ENCODE results near the gene TMEM145.
"Not testable (repeated sequence)": the region's sequence is repeated elsewhere in the genome, so short reads cannot be mapped to it uniquely, and the experiment has no call there.

TMEM145 gene

GRCh38 chr19:42328106-42328505, 15.0 kb downstream of the TMEM145 start:
- no peaks in the 10 kb centered on the region for H3F3A ChIP-seq (ENCODE audit: insufficient read depth)
- no peak overlapping the region for H3K27ac ChIP-seq (ENCODE audit: low read depth, low read length)
- no peak overlapping the region for H3K9ac ChIP-seq (ENCODE audit: low read length)
- no peak overlapping the region for H3K4me3 ChIP-seq (ENCODE audit: insufficient read depth, low read length, poor library complexity, severe bottlenecking)
- H3K4me2 ChIP-seq (ENCODE audit: low read depth, low read length, poor library complexity, severe bottlenecking) = no peak overlapping the region
- no peaks in the 10 kb centered on the region for H3K9me2 ChIP-seq (replicated peaks; ENCODE audit: insufficient read depth, low read length)
- TF ChIP-seq EZH2phosphoT487 (conservative IDR thresholded peaks at IDR 0.05; ENCODE audit: low read length) = no peak
- no peak for TF ChIP-seq CTCF (IDR thresholded peaks at IDR 0.05; ENCODE audit: insufficient read depth, low read length, poor library complexity, severe bottlenecking)
- H3K27me3 ChIP-seq (ENCODE audit: low read length) = no peaks in the 10 kb centered on the region
- no peaks in the 10 kb centered on the region for H3K9me3 ChIP-seq (ENCODE audit: insufficient read depth, low read length)
- H3K36me3 ChIP-seq (ENCODE audit: low read length) = no peaks in the 10 kb centered on the region
- H4K20me1 ChIP-seq (ENCODE audit: low read depth, low read length) = no peaks in the 10 kb centered on the region
- H3K79me2 ChIP-seq (ENCODE audit: insufficient read depth, low read length) = no peaks in the 10 kb centered on the region
- no peak overlapping the region for H2AFZ ChIP-seq (ENCODE audit: low read depth, low read length, severe bottlenecking)

- no peak overlapping the region for H3K4me2 ChIP-seq (ENCODE audit: low read depth, low read length, poor library complexity, severe bottlenecking)
- H3K27ac ChIP-seq (ENCODE audit: low read depth, low read length) = no peak overlapping the region
- H3K36me3 ChIP-seq (ENCODE audit: low read length) = no peaks in the 10 kb centered on the region
- H3K9me2 ChIP-seq (replicated peaks; ENCODE audit: insufficient read depth, low read length) = no peaks in the 10 kb centered on the region
- H3F3A ChIP-seq (ENCODE audit: insufficient read depth) = no peaks in the 10 kb centered on the region
- H4K20me1 ChIP-seq (ENCODE audit: low read depth, low read length) = no peaks in the 10 kb centered on the region
- H3K9ac ChIP-seq (ENCODE audit: low read length) = no peak overlapping the region
- no peak overlapping the region for H3K4me3 ChIP-seq (ENCODE audit: insufficient read depth, low read length, poor library complexity, severe bottlenecking)
- no peaks in the 10 kb centered on the region for H3K9me3 ChIP-seq (ENCODE audit: insufficient read depth, low read length)
- H3K27me3 ChIP-seq (ENCODE audit: low read length) = no peaks in the 10 kb centered on the region
- no peak for TF ChIP-seq CTCF (IDR thresholded peaks at IDR 0.05; ENCODE audit: insufficient read depth, low read length, poor library complexity, severe bottlenecking)
- no peak for TF ChIP-seq EZH2phosphoT487 (conservative IDR thresholded peaks at IDR 0.05; ENCODE audit: low read length)
- no peak overlapping the region for H2AFZ ChIP-seq (ENCODE audit: low read depth, low read length, severe bottlenecking)
- no peaks in the 10 kb centered on the region for H3K79me2 ChIP-seq (ENCODE audit: insufficient read depth, low read length)
Measured at GRCh38 chr19:42328854-42329253, 15.7 kb downstream of the TMEM145 start.

- no peak overlapping the region for H3K4me2 ChIP-seq (ENCODE audit: low read depth, low read length, poor library complexity, severe bottlenecking)
- H4K20me1 ChIP-seq (ENCODE audit: low read depth, low read length) = no peaks in the 10 kb centered on the region
- no peak overlapping the region for H2AFZ ChIP-seq (ENCODE audit: low read depth, low read length, severe bottlenecking)
- no peaks in the 10 kb centered on the region for H3K36me3 ChIP-seq (ENCODE audit: low read length)
- H3K79me2 ChIP-seq (ENCODE audit: insufficient read depth, low read length) = no peaks in the 10 kb centered on the region
- H3K27ac ChIP-seq (ENCODE audit: low read depth, low read length) = no peak overlapping the region
- no peaks in the 10 kb centered on the region for H3K9me3 ChIP-seq (ENCODE audit: insufficient read depth, low read length)
- H3K4me3 ChIP-seq (ENCODE audit: insufficient read depth, low read length, poor library complexity, severe bottlenecking) = no peak overlapping the region
- H3K9ac ChIP-seq (ENCODE audit: low read length) = no peak overlapping the region
- no peaks in the 10 kb centered on the region for H3K9me2 ChIP-seq (replicated peaks; ENCODE audit: insufficient read depth, low read length)
- H3K27me3 ChIP-seq (ENCODE audit: low read length) = no peaks in the 10 kb centered on the region
- H3F3A ChIP-seq (ENCODE audit: insufficient read depth) = no peaks in the 10 kb centered on the region
- TF ChIP-seq CTCF (IDR thresholded peaks at IDR 0.05; ENCODE audit: insufficient read depth, low read length, poor library complexity, severe bottlenecking) (no peak), EZH2phosphoT487 (conservative IDR thresholded peaks at IDR 0.05; ENCODE audit: low read length) (no peak)
Measured at GRCh38 chr19:42330241-42330711, 17.2 kb downstream of the TMEM145 start.

- H3K4me3 ChIP-seq (ENCODE audit: insufficient read depth, low read length, poor library complexity, severe bottlenecking); H3K9me3 ChIP-seq (ENCODE audit: insufficient read depth, low read length); H3K27ac ChIP-seq (ENCODE audit: low read depth, low read length); H3K27me3 ChIP-seq (ENCODE audit: low read length); H3K36me3 ChIP-seq (ENCODE audit: low read length); H3K79me2 ChIP-seq (ENCODE audit: insufficient read depth, low read length); H3F3A ChIP-seq (ENCODE audit: insufficient read depth); H3K9me2 ChIP-seq (replicated peaks; ENCODE audit: insufficient read depth, low read length); H4K20me1 ChIP-seq (ENCODE audit: low read depth, low read length); H3K4me2 ChIP-seq (ENCODE audit: low read depth, low read length, poor library complexity, severe bottlenecking); H2AFZ ChIP-seq (ENCODE audit: low read depth, low read length, severe bottlenecking); H3K9ac ChIP-seq (ENCODE audit: low read length): not testable (repeated sequence)
Measured at GRCh38 chr19:42331333-42331732, 18.2 kb downstream of the TMEM145 start.

All from SU-DHL-6 (cell line).